ENCODE results near the gene RNF17.

RNF17 gene

GRCh38 chr13:24887759-24888158 is 123.8 kb downstream of the RNF17 start:
- Histone ChIP-seq H3K27me3 (ENCODE audit: insufficient read depth, low read depth) (no peaks in the 10 kb centered on the region), H3K4me1 (ENCODE audit: low read depth, poor library complexity, severe bottlenecking) (no peaks in the 10 kb centered on the region), H3K36me3 (ENCODE audit: insufficient read depth) (no peaks in the 10 kb centered on the region), H3K4me3 (IDR thresholded peaks at IDR 0.05; ENCODE audit: insufficient read depth, low read depth, low read length) (no peak overlapping the region), H3K9ac (no peak overlapping the region), H3K27ac (no peak overlapping the region), H2AFZ (ENCODE audit: low read depth) (no peak overlapping the region), H3K4me2 (no peak overlapping the region), H3K79me2 (ENCODE audit: insufficient read depth, low read depth) (no peaks in the 10 kb centered on the region), H4K20me1 (ENCODE audit: insufficient read depth) (no peaks in the 10 kb centered on the region)
- no peak for TF ChIP-seq CTCF (conservative IDR thresholded peaks at IDR 0.05; ENCODE audit: low read depth, low read length)

DNA sequence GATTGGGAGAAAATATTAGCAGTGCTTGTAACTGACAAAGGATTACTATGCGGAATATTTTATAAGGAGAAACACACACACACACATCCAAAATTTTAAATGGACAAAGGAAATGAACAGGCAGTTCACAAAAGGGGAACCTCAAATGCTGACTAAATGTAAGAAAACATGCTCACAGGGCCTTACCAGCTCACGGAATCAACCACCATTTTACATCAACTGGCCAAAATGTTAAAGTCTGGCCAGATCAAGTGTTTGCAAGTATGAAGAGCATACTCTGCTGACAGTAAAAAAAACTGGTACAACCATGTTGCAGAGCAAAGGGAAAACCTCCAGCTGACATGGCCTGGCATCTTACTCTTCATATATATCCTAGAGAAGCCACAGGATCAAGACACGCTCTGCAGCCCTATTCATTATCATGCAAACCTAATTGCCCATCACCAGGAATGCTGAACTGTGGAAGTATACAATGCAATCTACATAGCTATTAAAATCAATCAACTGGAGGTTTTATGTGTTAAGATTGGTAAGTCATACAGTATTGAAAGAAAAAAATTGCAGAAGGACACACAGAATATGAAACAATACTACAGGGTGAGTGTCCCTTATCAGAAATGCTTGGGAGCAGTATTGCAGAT is 124.4 kb downstream of the RNF17 start:
- Histone ChIP-seq H3K4me3 (IDR thresholded peaks at IDR 0.05; ENCODE audit: insufficient read depth, low read depth, low read length) (no peak overlapping the region), H3K9ac (no peak overlapping the region), H3K4me1 (ENCODE audit: low read depth, poor library complexity, severe bottlenecking) (no peaks in the 10 kb centered on the region), H3K79me2 (ENCODE audit: insufficient read depth, low read depth) (no peaks in the 10 kb centered on the region), H3K36me3 (ENCODE audit: insufficient read depth) (no peaks in the 10 kb centered on the region), H3K27ac (no peak overlapping the region), H3K4me2 (no peak overlapping the region), H2AFZ (ENCODE audit: low read depth) (no peak overlapping the region), H4K20me1 (ENCODE audit: insufficient read depth) (no peaks in the 10 kb centered on the region), H3K27me3 (ENCODE audit: insufficient read depth, low read depth) (no peaks in the 10 kb centered on the region)
- TF ChIP-seq CTCF (conservative IDR thresholded peaks at IDR 0.05; ENCODE audit: low read depth, low read length): no peak

GRCh38 chr13:24890256-24890655 is 126.3 kb downstream of the RNF17 start:
- H3K4me3 ChIP-seq (IDR thresholded peaks at IDR 0.05; ENCODE audit: insufficient read depth, low read depth, low read length): no peak overlapping the region
- H3K4me1 ChIP-seq (ENCODE audit: low read depth, poor library complexity, severe bottlenecking): no peaks in the 10 kb centered on the region
- H3K36me3 ChIP-seq (ENCODE audit: insufficient read depth): no peaks in the 10 kb centered on the region
- H3K9ac ChIP-seq: no peak overlapping the region
- no peak overlapping the region for H2AFZ ChIP-seq (ENCODE audit: low read depth)
- H4K20me1 ChIP-seq (ENCODE audit: insufficient read depth): no peaks in the 10 kb centered on the region
- no peak overlapping the region for H3K4me2 ChIP-seq
- no peak for TF ChIP-seq CTCF (conservative IDR thresholded peaks at IDR 0.05; ENCODE audit: low read depth, low read length)
- H3K79me2 ChIP-seq (ENCODE audit: insufficient read depth, low read depth): no peaks in the 10 kb centered on the region
- H3K27me3 ChIP-seq (ENCODE audit: insufficient read depth, low read depth): no peaks in the 10 kb centered on the region
- no peak overlapping the region for H3K27ac ChIP-seq

GRCh38 chr13:24891476-24892108 is 127.6 kb downstream of the RNF17 start:
- TF ChIP-seq CTCF (conservative IDR thresholded peaks at IDR 0.05; ENCODE audit: low read depth, low read length): no peak
- no peaks in the 10 kb centered on the region for H3K4me1 ChIP-seq (ENCODE audit: low read depth, poor library complexity, severe bottlenecking)
- H3K27ac ChIP-seq: no peak overlapping the region
- no peaks in the 10 kb centered on the region for H3K79me2 ChIP-seq (ENCODE audit: insufficient read depth, low read depth)
- H2AFZ ChIP-seq (ENCODE audit: low read depth): no peak overlapping the region
- no peaks in the 10 kb centered on the region for H3K27me3 ChIP-seq (ENCODE audit: insufficient read depth, low read depth)
- H3K4me3 ChIP-seq (IDR thresholded peaks at IDR 0.05; ENCODE audit: insufficient read depth, low read depth, low read length): no peak overlapping the region
- no peak overlapping the region for H3K9ac ChIP-seq
- H3K36me3 ChIP-seq (ENCODE audit: insufficient read depth): no peaks in the 10 kb centered on the region
- H4K20me1 ChIP-seq (ENCODE audit: insufficient read depth): no peaks in the 10 kb centered on the region
- H3K4me2 ChIP-seq: no peak overlapping the region
